HG02884 (cell line): ENCODE data around the gene PRM2.
"Not testable (repeated sequence)": the region's sequence is repeated elsewhere in the genome, so short reads cannot be mapped to it uniquely, and the experiment has no call there.

Experiments used
- ATAC-seq: cut with Tn5 transposase; IDR thresholded peaks from one replicate; pipeline ENCODE4 v1.9.1; 2021; ENCODE audit warnings: mild to moderate bottlenecking, moderate library complexity; ENCODE audit not compliant: unreplicated experiment

Gene PRM2

GRCh38 chr16:11307639-11308492 lies 31.6 kb upstream of the PRM2 start:
- ATAC-seq: no peak

DNA sequence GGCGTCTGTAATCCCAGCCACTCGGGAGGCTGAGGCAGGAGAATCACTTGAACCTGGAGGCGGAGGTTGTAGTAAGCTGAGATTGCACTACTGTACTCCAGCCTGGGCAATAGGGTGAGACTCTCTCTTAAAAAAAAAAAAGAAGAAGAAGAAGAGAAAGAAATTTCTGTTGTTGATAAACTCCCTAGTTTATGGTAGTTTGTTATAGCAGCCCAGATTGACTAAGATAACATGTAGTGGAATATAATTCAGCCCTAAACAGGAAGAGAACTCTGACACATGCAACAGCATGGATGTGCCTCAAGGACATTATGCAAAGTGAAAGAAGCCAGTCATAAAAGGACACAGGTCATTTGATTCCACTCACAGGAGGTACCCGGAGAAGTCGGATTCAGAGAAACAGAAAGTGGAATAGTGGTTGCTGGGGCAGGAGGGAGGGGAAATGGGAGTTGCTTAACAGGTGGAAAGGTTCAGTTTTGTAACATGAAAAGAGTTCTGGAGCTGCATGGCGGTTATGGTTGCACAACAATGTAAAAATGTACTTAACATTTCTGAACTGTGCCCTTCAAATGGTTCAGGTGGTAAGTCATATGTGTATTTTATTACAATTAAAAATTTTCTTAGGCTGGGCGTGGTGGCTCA lies 30.8 kb upstream of the PRM2 start:
- ATAC-seq: no peak

DNA sequence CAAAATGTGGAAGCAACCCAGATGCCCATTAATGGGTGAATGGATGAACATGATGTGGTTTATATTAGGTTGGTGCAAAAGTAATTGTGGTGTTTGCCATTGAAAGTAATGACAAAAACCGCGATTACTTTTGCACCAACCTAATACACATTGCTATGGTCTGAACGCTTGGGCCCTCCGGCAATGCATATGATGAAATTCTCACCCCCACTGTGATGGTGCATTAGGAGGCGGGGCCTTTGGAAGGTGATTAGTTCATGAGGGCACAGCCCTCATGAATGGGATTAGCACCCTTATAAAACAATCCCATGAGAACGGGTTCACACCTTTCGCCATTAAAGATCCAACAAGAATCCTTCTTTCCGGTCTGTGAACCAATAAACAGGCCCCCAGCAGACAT lies 30.1 kb upstream of the PRM2 start:
- no peak for ATAC-seq

DNA sequence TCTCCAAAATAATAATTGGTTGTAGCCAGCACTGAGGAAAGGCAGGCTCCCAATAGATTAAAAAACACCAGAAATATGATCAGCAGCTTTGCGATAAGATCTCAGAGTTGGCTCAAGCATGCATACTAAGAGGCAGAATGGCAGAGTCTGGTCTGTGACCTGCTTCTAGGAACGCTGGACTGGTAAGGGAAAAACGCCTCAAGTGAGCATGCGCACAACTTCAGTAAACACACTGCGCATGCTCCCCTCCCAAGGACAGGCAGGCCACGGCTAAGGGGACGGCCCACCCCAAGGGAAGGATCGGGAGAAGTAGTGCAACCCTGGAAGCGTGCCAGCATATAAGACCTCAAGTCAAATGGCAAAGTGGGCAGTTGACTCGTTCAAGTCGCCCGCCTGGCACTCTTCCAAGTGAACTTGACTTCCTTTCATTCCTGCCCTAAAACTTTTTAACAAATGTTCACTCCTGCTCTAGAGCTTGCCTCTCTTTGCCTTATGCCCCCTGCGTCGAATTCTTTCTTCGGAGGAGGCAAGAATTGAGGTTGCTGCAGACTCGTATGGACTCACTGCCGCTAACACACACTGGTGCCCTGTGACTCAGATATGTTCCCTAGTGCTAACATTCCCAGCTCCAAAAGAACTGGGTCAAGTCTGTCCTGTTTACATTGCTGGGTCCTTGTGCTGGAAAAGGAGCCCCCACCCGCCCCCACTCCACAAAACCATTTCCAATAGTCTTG lies 27.3 kb upstream of the PRM2 start:
- no peak for ATAC-seq

GRCh38 chr16:11302977-11303376 lies 26.7 kb upstream of the PRM2 start:
- no peak for ATAC-seq

GRCh38 chr16:11301645-11302501 lies 25.6 kb upstream of the PRM2 start:
- no peak for ATAC-seq

DNA sequence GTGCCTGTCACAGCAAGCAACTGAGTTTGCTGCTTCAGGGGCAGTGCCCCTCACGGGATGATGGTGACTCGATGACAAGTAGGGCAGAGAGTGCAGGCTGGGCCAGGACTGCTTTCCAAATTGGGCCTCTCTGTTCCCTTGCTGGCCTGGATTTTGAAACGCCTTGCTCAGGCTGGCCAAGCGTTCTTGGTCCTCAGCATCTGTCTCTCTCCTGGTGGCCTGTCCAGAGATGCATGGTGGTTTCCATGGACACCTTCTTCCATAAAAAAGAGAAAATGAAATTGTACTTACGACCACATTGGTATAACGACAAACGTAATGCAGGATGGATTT lies 24.2 kb upstream of the PRM2 start:
- no peak for ATAC-seq

GRCh38 chr16:11299865-11300559 lies 23.7 kb upstream of the PRM2 start:
- ATAC-seq: no peak

GRCh38 chr16:11298950-11299547 lies 22.8 kb upstream of the PRM2 start:
- not testable (repeated sequence) for ATAC-seq

DNA sequence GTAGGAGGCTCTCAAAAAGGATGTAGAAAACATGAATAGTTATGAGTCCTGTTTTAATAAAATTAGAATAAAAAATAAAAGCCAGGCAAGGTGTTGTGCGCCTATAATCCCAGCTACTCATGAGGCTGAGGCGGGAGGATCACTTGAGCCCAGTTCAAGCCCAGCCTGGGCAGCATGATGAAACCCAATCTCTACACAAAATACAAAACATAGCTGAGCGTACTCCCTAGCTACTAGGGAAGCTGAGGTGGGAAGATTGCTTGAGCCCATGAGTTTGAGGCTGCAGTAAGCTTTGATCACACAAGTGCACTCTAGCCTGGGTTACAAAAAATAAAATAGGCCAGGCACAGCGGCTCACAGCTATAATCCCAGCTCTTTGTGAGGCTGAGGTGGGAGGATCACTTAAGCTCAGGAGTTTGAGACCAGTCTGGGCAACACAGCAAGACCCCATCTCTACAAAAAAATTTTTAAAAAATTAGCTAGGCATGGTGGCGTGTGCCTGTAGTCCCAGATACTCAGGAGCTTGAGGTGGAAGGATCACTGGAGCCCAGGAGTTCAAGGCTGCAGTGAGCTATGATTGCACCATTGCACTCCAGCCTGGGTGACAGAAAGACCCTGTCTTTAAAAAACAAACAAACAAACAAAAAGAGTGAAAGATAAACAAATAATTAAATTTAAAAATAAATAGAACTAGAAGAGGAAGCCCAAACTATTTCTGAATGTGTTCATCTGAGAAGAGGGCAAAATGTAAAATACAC lies 22.0 kb upstream of the PRM2 start:
- no peak for ATAC-seq

DNA sequence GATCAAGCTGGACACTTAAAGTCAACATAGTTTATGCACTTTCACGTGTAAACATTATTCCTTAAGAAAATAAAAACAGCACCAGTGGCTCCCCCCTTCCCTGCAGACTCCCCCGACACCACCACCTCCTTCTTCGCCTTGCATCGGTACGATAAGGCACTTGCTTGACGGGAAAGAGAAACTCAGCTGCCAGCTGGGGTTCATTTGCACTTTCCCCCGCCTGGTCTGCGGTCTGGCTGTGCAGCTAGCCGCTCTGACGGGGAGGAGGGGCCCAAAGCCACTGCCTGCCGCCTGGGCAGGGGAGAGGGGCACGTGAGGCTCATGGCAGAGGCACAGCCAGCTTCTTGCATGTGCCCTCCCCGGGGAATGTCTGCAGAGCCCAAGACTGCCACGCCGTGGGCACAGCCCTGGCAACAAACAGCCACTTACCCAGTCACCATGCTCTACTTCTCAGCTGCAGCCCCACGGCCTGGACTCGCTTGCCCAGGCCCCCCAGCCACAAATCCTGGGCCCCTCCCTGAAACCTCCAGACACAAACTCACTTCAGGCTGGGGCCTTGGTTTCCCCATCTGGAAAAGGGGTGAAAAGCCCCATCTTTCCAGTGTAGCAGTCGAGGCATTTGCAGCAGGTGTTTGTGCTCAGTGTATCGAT lies 21.3 kb upstream of the PRM2 start:
- peak; percentile 71 for ATAC-seq

- ATAC-seq: no peak
Measured at GRCh38 chr16:11296706-11297491, 20.6 kb upstream of the PRM2 start.

DNA sequence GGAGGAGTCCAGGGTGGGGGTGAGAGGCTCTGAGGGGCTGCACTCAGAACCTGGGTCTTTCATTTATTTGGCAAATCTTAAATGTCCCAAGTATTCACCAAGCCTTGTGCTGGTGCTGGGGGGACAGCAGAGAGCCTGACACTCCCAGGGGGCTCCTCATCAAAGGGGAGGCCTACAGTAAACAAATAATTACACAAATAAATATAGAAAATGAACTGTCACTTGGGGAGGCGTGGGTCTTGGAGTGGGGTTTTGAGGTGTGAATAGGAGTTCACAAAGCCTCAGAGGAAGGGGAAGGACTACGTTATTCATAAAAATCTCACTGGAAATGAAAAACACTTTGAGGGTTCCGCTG lies 20.0 kb upstream of the PRM2 start:
- ATAC-seq: no peak

GRCh38 chr16:11295672-11296071 lies 19.4 kb upstream of the PRM2 start:
- no peak for ATAC-seq

GRCh38 chr16:11292076-11292748 lies 15.9 kb upstream of the PRM2 start:
- no peak for ATAC-seq

- no peak for ATAC-seq
Measured at GRCh38 chr16:11291091-11291703, 14.9 kb upstream of the PRM2 start.
